Activated CD8-positive, alpha-beta memory T cell treated with anti-CD3 and anti-CD28 coated beads for 1 hour (primary cell): ENCODE data around the gene ACTN3.
A peak's percentile ranks its signal among the peaks of the same experiment; 100 is the strongest.
"Not testable (repeated sequence)": the region's sequence is repeated elsewhere in the genome, so short reads cannot be mapped to it uniquely, and the experiment has no call there.

ENCODE experiments used
- DNase-seq, 2 donors: peaks; one replicate each; pipeline ENCODE4 v3.0.0-alpha.2; 2020; ENCODE audit warnings: low read depth in 1 of 2; ENCODE audit errors: extremely low read depth in 1 of 2

The ACTN3 gene

GRCh38 chr11:66543263-66544107 lies 3.2 kb upstream of the ACTN3 start:
- peak; percentile 27 to 51 for DNase-seq

GRCh38 chr11:66544952-66545351 lies 1.8 kb upstream of the ACTN3 start:
- not testable (repeated sequence) for DNase-seq

GRCh38 chr11:66545701-66546367 lies 869 bp upstream of the ACTN3 start, which contains the start of gene ZDHHC24:
ZDHHC24 (minus strand) TSS chr11:66546048; CDS start chr11:66546003, 45 bp downstream.
- DNase-seq, result peak; percentile 32 to 65

GRCh38 chr11:66546966-66547661 lies 411 bp downstream of the ACTN3 start:
- no peak for DNase-seq

- DNase-seq, result no peak
Measured at GRCh38 chr11:66547662-66548009, 933 bp downstream of the ACTN3 start.

GRCh38 chr11:66548041-66548440 lies 1.3 kb downstream of the ACTN3 start:
- no peak for DNase-seq

- DNase-seq, result no peak
Measured at GRCh38 chr11:66548774-66549630, 2.3 kb downstream of the ACTN3 start.

- DNase-seq, result no peak
Measured at GRCh38 chr11:66549696-66550095, 3.0 kb downstream of the ACTN3 start.

GRCh38 chr11:66550887-66551286 lies 4.2 kb downstream of the ACTN3 start:
- no peak for DNase-seq

GRCh38 chr11:66554602-66555001 lies 7.9 kb downstream of the ACTN3 start:
- DNase-seq, result no peak

GRCh38 chr11:66555416-66555815 lies 8.7 kb downstream of the ACTN3 start:
- no peak for DNase-seq

- DNase-seq, result no peak
Measured at GRCh38 chr11:66556086-66556485, 9.4 kb downstream of the ACTN3 start.

- no peak for DNase-seq
Measured at GRCh38 chr11:66557733-66558326, 11.1 kb downstream of the ACTN3 start.

GRCh38 chr11:66559142-66559865 lies 12.6 kb downstream of the ACTN3 start:
- no peak for DNase-seq

GRCh38 chr11:66559866-66560676 lies 13.4 kb downstream of the ACTN3 start:
- no peak for DNase-seq

- DNase-seq, result no peak
Measured at GRCh38 chr11:66561178-66561974, 14.7 kb downstream of the ACTN3 start.

- no peak for DNase-seq
Measured at GRCh38 chr11:66561975-66562248, 15.2 kb downstream of the ACTN3 start.

- no peak for DNase-seq
Measured at GRCh38 chr11:66562275-66562674, 15.6 kb downstream of the ACTN3 start.
